ENCODE results near the gene MYO1G.

DNA sequence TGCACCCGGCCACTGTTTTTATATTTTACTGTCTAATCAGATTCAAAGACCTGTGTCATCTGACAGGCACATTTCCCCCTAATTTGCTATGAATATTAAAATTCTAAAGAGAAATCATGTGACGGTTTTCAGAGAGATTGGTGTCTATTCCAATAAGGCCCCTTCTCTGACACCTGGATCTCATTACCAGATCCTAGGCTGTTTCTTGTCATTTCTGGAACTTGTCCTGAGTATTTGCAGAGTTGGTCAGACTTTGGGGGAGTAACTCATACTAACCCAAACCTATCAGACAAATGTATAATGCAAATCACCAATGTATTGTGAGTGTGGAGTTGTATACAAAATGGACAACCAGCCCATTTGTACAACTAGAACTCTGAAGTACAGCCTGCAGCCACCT is 29.5 kb downstream of the MYO1G start:
- TF ChIP-seq, protein P1, sequence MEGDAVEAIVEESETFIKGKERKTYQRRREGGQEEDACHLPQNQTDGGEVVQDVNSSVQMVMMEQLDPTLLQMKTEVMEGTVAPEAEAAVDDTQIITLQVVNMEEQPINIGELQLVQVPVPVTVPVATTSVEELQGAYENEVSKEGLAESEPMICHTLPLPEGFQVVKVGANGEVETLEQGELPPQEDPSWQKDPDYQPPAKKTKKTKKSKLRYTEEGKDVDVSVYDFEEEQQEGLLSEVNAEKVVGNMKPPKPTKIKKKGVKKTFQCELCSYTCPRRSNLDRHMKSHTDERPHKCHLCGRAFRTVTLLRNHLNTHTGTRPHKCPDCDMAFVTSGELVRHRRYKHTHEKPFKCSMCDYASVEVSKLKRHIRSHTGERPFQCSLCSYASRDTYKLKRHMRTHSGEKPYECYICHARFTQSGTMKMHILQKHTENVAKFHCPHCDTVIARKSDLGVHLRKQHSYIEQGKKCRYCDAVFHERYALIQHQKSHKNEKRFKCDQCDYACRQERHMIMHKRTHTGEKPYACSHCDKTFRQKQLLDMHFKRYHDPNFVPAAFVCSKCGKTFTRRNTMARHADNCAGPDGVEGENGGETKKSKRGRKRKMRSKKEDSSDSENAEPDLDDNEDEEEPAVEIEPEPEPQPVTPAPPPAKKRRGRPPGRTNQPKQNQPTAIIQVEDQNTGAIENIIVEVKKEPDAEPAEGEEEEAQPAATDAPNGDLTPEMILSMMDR (IDR thresholded peaks at IDR 0.05; ENCODE audit: poor library complexity), result no peak
- TF ChIP-seq EZH2 (IDR thresholded peaks at IDR 0.05; ENCODE audit: borderline replicate concordance), result no peak
- TF ChIP-seq EZH2phosphoT487 (IDR thresholded peaks at IDR 0.05; ENCODE audit: low read depth, severe bottlenecking, unreplicated experiment), result no peak

Measured in hepatocyte (in vitro differentiated cells).